Measurements from ENCODE around the gene DLG2. TPM values are rescaled to one million over a fixed set of nuclear protein-coding genes. Genes with fewer than 3 reads are reported as not detected.

DLG2 gene
- total and polyA plus RNA-seq, 9 of the 15 experiments (the other 6 are each of a cell fraction or from before 2014, with no cell fraction given) = 0.52 to 1.6 (median 0.95) TPM

DNA sequence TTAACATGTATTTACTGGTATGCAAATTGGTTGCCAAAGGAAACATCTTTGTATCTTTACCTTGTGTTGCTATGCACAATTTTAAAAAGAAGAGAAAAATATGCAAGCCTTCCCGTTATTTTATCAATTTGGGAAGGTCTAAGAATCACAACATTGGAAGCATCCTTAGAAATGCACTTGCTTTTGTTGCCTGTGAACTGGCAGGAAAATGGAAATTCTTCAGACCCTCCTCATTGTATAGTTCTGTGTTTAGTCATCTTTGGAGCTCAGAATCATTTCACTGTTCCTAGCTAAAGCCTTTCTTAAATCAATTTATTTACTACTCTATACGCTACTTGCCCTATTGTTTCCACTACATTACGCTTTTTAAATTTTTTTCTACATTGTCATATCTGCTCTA is 574.5 kb downstream of the DLG2 start:
- Histone ChIP-seq H3K4me1 (replicated peaks in 1 of 2; ENCODE audit: control insufficient read depth in 2 of 2, insufficient read depth in 2 of 2, low read length in 2 of 2) (no peaks in the 10 kb centered on the region), H3K9me3 (replicated peaks; ENCODE audit: control insufficient read depth, insufficient read depth, low read depth, low read length) (no peaks in the 10 kb centered on the region), H3K9me1 (ENCODE audit: control insufficient read depth, insufficient read depth, low read length) (no peaks in the 10 kb centered on the region), H3K4me3 (no peak overlapping the region), H3K9ac (ENCODE audit: insufficient read depth in 1 of 2, low read depth in 2 of 2, low read length in 2 of 2) (no peak overlapping the region), H3K4me2 (ENCODE audit: insufficient read depth, low read length) (no peak overlapping the region), H2AFZ (ENCODE audit: low read depth, low read length) (no peak overlapping the region), H3K27me3 (ENCODE audit: control insufficient read depth in 2 of 2, insufficient read depth in 2 of 2, low read length in 2 of 2) (no peaks in the 10 kb centered on the region), H3K79me2 (ENCODE audit: control insufficient read depth, insufficient read depth, low read length) (no peaks in the 10 kb centered on the region), H4K20me1 (replicated peaks; ENCODE audit: control insufficient read depth, insufficient read depth, low read length) (no peaks in the 10 kb centered on the region), H3K36me3 (ENCODE audit: control insufficient read depth, insufficient read depth, low read length) (no peaks in the 10 kb centered on the region), H3K27ac (ENCODE audit: extremely low read depth, low read depth, low read length) (no peak overlapping the region)
- no peak for FAIRE-seq
- 0% methylated on average over 3 of the region's 3 CpGs for WGBS (ENCODE audit: insufficient coverage, low coverage, missing lambda C conversion rate)
- ChIA-PET POLR2A (no interaction called here), CTCF (ENCODE audit: low intra/inter-chr PET ratio) (no interaction called here)
- ATAC-seq = no peak
- no peak for TF ChIP-seq U2AF1 (optimal IDR thresholded peaks at IDR 0.05; ENCODE audit: low read depth, low read length)
- TF ChIP-seq, protein P1, sequence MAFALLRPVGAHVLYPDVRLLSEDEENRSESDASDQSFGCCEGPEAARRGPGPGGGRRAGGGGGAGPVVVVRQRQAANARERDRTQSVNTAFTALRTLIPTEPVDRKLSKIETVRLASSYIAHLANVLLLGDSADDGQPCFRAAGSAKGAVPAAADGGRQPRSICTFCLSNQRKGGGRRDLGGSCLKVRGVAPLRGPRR (CRISPR knock-in tag; IDR thresholded peaks at IDR 0.05) = no peak
- TF ChIP-seq CBX2 (IDR thresholded peaks at IDR 0.05; ENCODE audit: insufficient read depth, low read length, poor library complexity, severe bottlenecking) = no peak
- TF ChIP-seq ELF1 (tag; IDR thresholded peaks at IDR 0.05) = no peak
- no peak for TF ChIP-seq MTA2 (IDR thresholded peaks at IDR 0.05; ENCODE audit: low read depth)
- TF ChIP-seq MCM3 (IDR thresholded peaks at IDR 0.05) = no peak
- TF ChIP-seq PATZ1 (CRISPR knock-in tag; IDR thresholded peaks at IDR 0.05; ENCODE audit: borderline replicate concordance) = no peak
- TF ChIP-seq ZBTB1 (CRISPR knock-in tag; IDR thresholded peaks at IDR 0.05; ENCODE audit: borderline replicate concordance, low read depth) = no peak
- TF ChIP-seq EZH2 (IDR thresholded peaks at IDR 0.05; ENCODE audit: borderline replicate concordance, low read depth, low read length) = no peak
- TF ChIP-seq ZNF277 (CRISPR knock-in tag; IDR thresholded peaks at IDR 0.05; ENCODE audit: borderline replicate concordance) = no peak
- TF ChIP-seq DPF2 (IDR thresholded peaks at IDR 0.05) = no peak
- no peak for TF ChIP-seq MCM2 (IDR thresholded peaks at IDR 0.05; ENCODE audit: low read depth)
- TF ChIP-seq, protein P2, sequence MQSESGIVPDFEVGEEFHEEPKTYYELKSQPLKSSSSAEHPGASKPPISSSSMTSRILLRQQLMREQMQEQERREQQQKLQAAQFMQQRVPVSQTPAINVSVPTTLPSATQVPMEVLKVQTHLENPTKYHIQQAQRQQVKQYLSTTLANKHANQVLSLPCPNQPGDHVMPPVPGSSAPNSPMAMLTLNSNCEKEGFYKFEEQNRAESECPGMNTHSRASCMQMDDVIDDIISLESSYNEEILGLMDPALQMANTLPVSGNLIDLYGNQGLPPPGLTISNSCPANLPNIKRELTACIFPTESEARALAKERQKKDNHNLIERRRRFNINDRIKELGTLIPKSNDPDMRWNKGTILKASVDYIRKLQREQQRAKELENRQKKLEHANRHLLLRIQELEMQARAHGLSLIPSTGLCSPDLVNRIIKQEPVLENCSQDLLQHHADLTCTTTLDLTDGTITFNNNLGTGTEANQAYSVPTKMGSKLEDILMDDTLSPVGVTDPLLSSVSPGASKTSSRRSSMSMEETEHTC (IDR thresholded peaks at IDR 0.05) = no peak
- no peak for TF ChIP-seq PRMT5 (CRISPR knock-in tag; IDR thresholded peaks at IDR 0.05)
- TF ChIP-seq ZFP1 (CRISPR knock-in tag; IDR thresholded peaks at IDR 0.05) = no peak
- TF ChIP-seq KLF16 (IDR thresholded peaks at IDR 0.05) = no peak
- no TSS peak for BruUV-seq (replicated peaks)
- intact Hi-C loops (cut with micrococcal nuclease) (no loop called here), in situ Hi-C loops (cut with MboI) (no loop called here)
- no peak for DNase-seq (ENCODE audit: extremely low read depth in 1 of 4, low spot score in 3 of 4)

All from K562 (cell line).